ENCODE data around the gene CAMKMT. TPM values are rescaled to one million over a fixed set of nuclear protein-coding genes. Genes with fewer than 3 reads are reported as not detected.

The CAMKMT gene
- polyA plus RNA-seq = 1 to 10 TPM; 5.2 to 5.6 TPM

GRCh38 chr2:44361330-44362206, at the start of gene CAMKMT, which contains the start of gene PREPL:
Gene CAMKMT, plus strand, starts transcription at chr2:44361947.
Gene PREPL, minus strand, starts transcription at chr2:44361494. Its CDS starts 15,152 bp downstream, at chr2:44346342.
- no peaks in the 10 kb centered on the region for H3K9me3 ChIP-seq (ENCODE audit: control insufficient read depth in 2 of 2, insufficient read depth in 1 of 2, low read depth in 1 of 2, low read length in 1 of 2)
- WGBS, 2 donors = 0% methylated on average over 38 to 57 of the region's 57 CpGs
- H3K27ac ChIP-seq (ENCODE audit: low read depth in 2 of 2, low read length in 1 of 2) = peak within 1 kb of the TSS; percentile 93 to 94
- no peaks in the 10 kb centered on the region for H3K27me3 ChIP-seq (ENCODE audit: control insufficient read depth in 1 of 2, insufficient read depth in 2 of 2, low read length in 2 of 2)
- H3K4me3 ChIP-seq (ENCODE audit: low read depth in 1 of 2, low read length in 2 of 2) = peak within 1 kb of the TSS; percentile 85 to 99
- no peaks in the 10 kb centered on the region for H3K36me3 ChIP-seq (ENCODE audit: control insufficient read depth in 2 of 2, insufficient read depth in 2 of 2, low read length in 1 of 2)
- H3K4me1 ChIP-seq (ENCODE audit: control insufficient read depth in 2 of 2, insufficient read depth in 2 of 2, low read length in 1 of 2) = no peaks in the 10 kb centered on the region

GRCh38 chr2:44314362-44314761, 47.4 kb upstream of the CAMKMT start:
- H3K9me3 ChIP-seq (ENCODE audit: control insufficient read depth in 2 of 2, insufficient read depth in 1 of 2, low read depth in 1 of 2, low read length in 1 of 2) = peaks cover 0 to 6% of the 10 kb centered on the region in 2 donors
- H3K27me3 ChIP-seq (ENCODE audit: control insufficient read depth in 1 of 2, insufficient read depth in 2 of 2, low read length in 2 of 2) = no peaks in the 10 kb centered on the region
- no peak overlapping the region for H3K27ac ChIP-seq (ENCODE audit: low read depth in 2 of 2, low read length in 1 of 2)
- H3K36me3 ChIP-seq (ENCODE audit: control insufficient read depth in 2 of 2, insufficient read depth in 2 of 2, low read length in 1 of 2) = no peaks in the 10 kb centered on the region
- no peaks in the 10 kb centered on the region for H3K4me1 ChIP-seq (ENCODE audit: control insufficient read depth in 2 of 2, insufficient read depth in 2 of 2, low read length in 1 of 2)
- H3K4me3 ChIP-seq (ENCODE audit: low read depth in 1 of 2, low read length in 2 of 2) = no peak overlapping the region

GRCh38 chr2:44315945-44316344, 45.8 kb upstream of the CAMKMT start:
- H3K36me3 ChIP-seq (ENCODE audit: control insufficient read depth in 2 of 2, insufficient read depth in 2 of 2, low read length in 1 of 2) = peaks cover 2 to 4% of the 10 kb centered on the region in 2 donors
- no peak overlapping the region for H3K4me3 ChIP-seq (ENCODE audit: low read depth in 1 of 2, low read length in 2 of 2)
- peaks cover 0 to under 1% of the 10 kb centered on the region in 2 donors for H3K9me3 ChIP-seq (ENCODE audit: control insufficient read depth in 2 of 2, insufficient read depth in 1 of 2, low read depth in 1 of 2, low read length in 1 of 2)
- no peaks in the 10 kb centered on the region for H3K27me3 ChIP-seq (ENCODE audit: control insufficient read depth in 1 of 2, insufficient read depth in 2 of 2, low read length in 2 of 2)
- no peak overlapping the region for H3K27ac ChIP-seq (ENCODE audit: low read depth in 2 of 2, low read length in 1 of 2)
- H3K4me1 ChIP-seq (ENCODE audit: control insufficient read depth in 2 of 2, insufficient read depth in 2 of 2, low read length in 1 of 2) = no peaks in the 10 kb centered on the region

- Histone ChIP-seq H3K9me3 (ENCODE audit: control insufficient read depth in 2 of 2, insufficient read depth in 1 of 2, low read depth in 1 of 2, low read length in 1 of 2) (no peaks in the 10 kb centered on the region), H3K27ac (ENCODE audit: low read depth in 2 of 2, low read length in 1 of 2) (no peak overlapping the region), H3K27me3 (ENCODE audit: control insufficient read depth in 1 of 2, insufficient read depth in 2 of 2, low read length in 2 of 2) (no peaks in the 10 kb centered on the region), H3K4me1 (ENCODE audit: control insufficient read depth in 2 of 2, insufficient read depth in 2 of 2, low read length in 1 of 2) (no peaks in the 10 kb centered on the region), H3K4me3 (ENCODE audit: low read depth in 1 of 2, low read length in 2 of 2) (no peak overlapping the region), H3K36me3 (ENCODE audit: control insufficient read depth in 2 of 2, insufficient read depth in 2 of 2, low read length in 1 of 2) (peaks cover 4 to 11% of the 10 kb centered on the region in 2 donors)
- 81 to 88% methylated on average over 1 of the region's 1 CpG for WGBS, 2 donors
Measured at GRCh38 chr2:44320832-44321231, 40.9 kb upstream of the CAMKMT start.

- H3K27ac ChIP-seq (ENCODE audit: low read depth in 2 of 2, low read length in 1 of 2) = no peak overlapping the region
- H3K36me3 ChIP-seq (ENCODE audit: control insufficient read depth in 2 of 2, insufficient read depth in 2 of 2, low read length in 1 of 2) = peaks cover 4 to 11% of the 10 kb centered on the region in 2 donors
Measured at GRCh38 chr2:44321360-44321759, 40.4 kb upstream of the CAMKMT start.

GRCh38 chr2:44324971-44325426, 36.7 kb upstream of the CAMKMT start:
- no peak overlapping the region for H3K4me3 ChIP-seq (ENCODE audit: low read depth in 1 of 2, low read length in 2 of 2)
- WGBS, 2 donors = 58 to 59% methylated on average over 1 of the region's 1 CpG
- no peak overlapping the region for H3K27ac ChIP-seq (ENCODE audit: low read depth in 2 of 2, low read length in 1 of 2)
- peaks cover 4 to 15% of the 10 kb centered on the region in 2 donors for H3K36me3 ChIP-seq (ENCODE audit: control insufficient read depth in 2 of 2, insufficient read depth in 2 of 2, low read length in 1 of 2)
- H3K27me3 ChIP-seq (ENCODE audit: control insufficient read depth in 1 of 2, insufficient read depth in 2 of 2, low read length in 2 of 2) = no peaks in the 10 kb centered on the region
- no peaks in the 10 kb centered on the region for H3K4me1 ChIP-seq (ENCODE audit: control insufficient read depth in 2 of 2, insufficient read depth in 2 of 2, low read length in 1 of 2)
- no peaks in the 10 kb centered on the region for H3K9me3 ChIP-seq (ENCODE audit: control insufficient read depth in 2 of 2, insufficient read depth in 1 of 2, low read depth in 1 of 2, low read length in 1 of 2)

More at GRCh38 chr2:44321360-44321759, 40.4 kb upstream of the CAMKMT start:
- no peaks in the 10 kb centered on the region for H3K27me3 ChIP-seq (ENCODE audit: control insufficient read depth in 1 of 2, insufficient read depth in 2 of 2, low read length in 2 of 2)
- H3K4me1 ChIP-seq (ENCODE audit: control insufficient read depth in 2 of 2, insufficient read depth in 2 of 2, low read length in 1 of 2) = no peaks in the 10 kb centered on the region
- no peak overlapping the region for H3K4me3 ChIP-seq (ENCODE audit: low read depth in 1 of 2, low read length in 2 of 2)
- H3K9me3 ChIP-seq (ENCODE audit: control insufficient read depth in 2 of 2, insufficient read depth in 1 of 2, low read depth in 1 of 2, low read length in 1 of 2) = no peaks in the 10 kb centered on the region
- WGBS, 2 donors = 90 to 93% methylated on average over 5 of the region's 5 CpGs

- H3K27ac ChIP-seq (ENCODE audit: low read depth in 2 of 2, low read length in 1 of 2) = no peak overlapping the region
- H3K36me3 ChIP-seq (ENCODE audit: control insufficient read depth in 2 of 2, insufficient read depth in 2 of 2, low read length in 1 of 2) = peaks cover 3 to 12% of the 10 kb centered on the region in 2 donors
- no peaks in the 10 kb centered on the region for H3K9me3 ChIP-seq (ENCODE audit: control insufficient read depth in 2 of 2, insufficient read depth in 1 of 2, low read depth in 1 of 2, low read length in 1 of 2)
- WGBS, 2 donors = 83 to 87% methylated on average over 4 of the region's 4 CpGs
- no peaks in the 10 kb centered on the region for H3K4me1 ChIP-seq (ENCODE audit: control insufficient read depth in 2 of 2, insufficient read depth in 2 of 2, low read length in 1 of 2)
- no peak overlapping the region for H3K4me3 ChIP-seq (ENCODE audit: low read depth in 1 of 2, low read length in 2 of 2)
- H3K27me3 ChIP-seq (ENCODE audit: control insufficient read depth in 1 of 2, insufficient read depth in 2 of 2, low read length in 2 of 2) = no peaks in the 10 kb centered on the region
Measured at GRCh38 chr2:44325897-44326296, 35.9 kb upstream of the CAMKMT start.

- H3K4me1 ChIP-seq (ENCODE audit: control insufficient read depth in 2 of 2, insufficient read depth in 2 of 2, low read length in 1 of 2) = no peaks in the 10 kb centered on the region
- H3K27me3 ChIP-seq (ENCODE audit: control insufficient read depth in 1 of 2, insufficient read depth in 2 of 2, low read length in 2 of 2) = no peaks in the 10 kb centered on the region
- no peak overlapping the region for H3K4me3 ChIP-seq (ENCODE audit: low read depth in 1 of 2, low read length in 2 of 2)
- WGBS, 2 donors = 63 to 69% methylated on average over 13 of the region's 13 CpGs
- H3K9me3 ChIP-seq (ENCODE audit: control insufficient read depth in 2 of 2, insufficient read depth in 1 of 2, low read depth in 1 of 2, low read length in 1 of 2) = no peaks in the 10 kb centered on the region
- H3K27ac ChIP-seq (ENCODE audit: low read depth in 2 of 2, low read length in 1 of 2) = peak overlapping the region in 1 of 2 donors; percentile 28
- H3K36me3 ChIP-seq (ENCODE audit: control insufficient read depth in 2 of 2, insufficient read depth in 2 of 2, low read length in 1 of 2) = peaks cover 6 to 13% of the 10 kb centered on the region in 2 donors
Measured at GRCh38 chr2:44326548-44327264, 35.0 kb upstream of the CAMKMT start.

- WGBS, 2 donors = 62 to 65% methylated on average over 2 of the region's 2 CpGs
- no peak overlapping the region for H3K4me3 ChIP-seq (ENCODE audit: low read depth in 1 of 2, low read length in 2 of 2)
- H3K27me3 ChIP-seq (ENCODE audit: control insufficient read depth in 1 of 2, insufficient read depth in 2 of 2, low read length in 2 of 2) = no peaks in the 10 kb centered on the region
- H3K27ac ChIP-seq (ENCODE audit: low read depth in 2 of 2, low read length in 1 of 2) = no peak overlapping the region
- H3K9me3 ChIP-seq (ENCODE audit: control insufficient read depth in 2 of 2, insufficient read depth in 1 of 2, low read depth in 1 of 2, low read length in 1 of 2) = no peaks in the 10 kb centered on the region
- H3K36me3 ChIP-seq (ENCODE audit: control insufficient read depth in 2 of 2, insufficient read depth in 2 of 2, low read length in 1 of 2) = peaks cover 4 to 7% of the 10 kb centered on the region in 2 donors
- H3K4me1 ChIP-seq (ENCODE audit: control insufficient read depth in 2 of 2, insufficient read depth in 2 of 2, low read length in 1 of 2) = no peaks in the 10 kb centered on the region
Measured at GRCh38 chr2:44328750-44329149, 33.0 kb upstream of the CAMKMT start.

Measured in esophagus (tissue), 2 donors.